T-helper 1 cell treated with Interleukin-12 subunit alpha and Interleukin-12 subunit beta and Interleukin-4 antibody, amounts not matched to agents 30 ng/mL and 1 ng/mL, for 36 hours (primary cell): ENCODE data around the gene ENO1. TPM values are rescaled to one million over a fixed set of nuclear protein-coding genes. Genes with fewer than 3 reads are reported as not detected.
"Not testable (repeated sequence)": the region's sequence is repeated elsewhere in the genome, so short reads cannot be mapped to it uniquely, and the experiment has no call there.

Experiments used
- intact Hi-C: fragments of 100-400 bp; cut with micrococcal nuclease; formaldehyde crosslinking; loops from one replicate; pipeline ENCODE4 v1.15.1; 2024
- total RNA-seq: library from RNA; stranded (reverse); gene quantifications from 2 replicates; pipeline ENCODE4 v1.2.3, GENCODE V29; 2022

The ENO1 gene
- 2,761 and 2,775 TPM in 2 replicates for total RNA-seq

DNA sequence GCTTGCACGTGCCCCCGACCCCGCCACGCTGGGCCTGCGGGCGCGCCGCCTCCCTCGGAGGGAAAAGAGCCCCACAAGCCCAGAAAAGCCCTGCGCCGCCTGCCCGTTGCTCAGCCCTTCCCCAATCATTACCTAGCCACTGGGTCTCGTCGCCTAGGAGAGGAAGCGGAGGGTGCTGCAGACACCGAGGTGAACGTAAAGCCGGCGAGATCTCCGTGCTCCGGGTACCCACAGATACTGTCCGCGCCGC is at the start of gene ENO1:
TSS of gene ENO1 (minus strand) at position 239 of the 250 bp plus-strand sequence. CDS start 3,778 bp downstream, outside the sequence.
- intact Hi-C loops = loop anchor here (1.0 to 10.0 kb wide), 10 partner anchors 61 to 1034 kb away; partner anchors contain the start of genes CTNNBIP1, GPR157, PIK3CD and RERE

- intact Hi-C loops = loop anchor here (2.0 kb wide), 1 partner anchor 20 kb away; no protein-coding TSS in a partner anchor
These were observed 48.5 kb upstream of the ENO1 start for GRCh38 chr1:8926707-8927694.

DNA sequence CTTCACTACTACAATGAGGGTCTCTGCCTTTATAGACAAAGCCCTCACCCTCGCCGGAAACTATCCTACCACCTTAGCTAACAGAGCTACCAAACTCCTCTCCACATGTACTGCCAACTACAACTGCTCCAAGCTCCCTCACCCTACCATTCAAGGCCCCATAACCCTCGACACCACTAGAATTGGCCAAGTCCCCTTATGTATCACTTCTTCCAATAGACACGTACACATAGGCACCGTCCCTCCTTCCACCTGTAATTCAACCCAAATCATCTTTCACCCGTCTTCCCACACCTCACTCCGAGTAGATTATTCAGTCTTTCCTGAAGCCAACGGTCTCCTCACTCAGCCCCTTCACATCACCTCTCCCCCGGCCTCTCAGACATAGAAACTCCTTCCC is 47.5 kb upstream of the ENO1 start:
- intact Hi-C loops = loop anchor here (2.0 kb wide), 1 partner anchor 21 kb away; no protein-coding TSS in a partner anchor

DNA sequence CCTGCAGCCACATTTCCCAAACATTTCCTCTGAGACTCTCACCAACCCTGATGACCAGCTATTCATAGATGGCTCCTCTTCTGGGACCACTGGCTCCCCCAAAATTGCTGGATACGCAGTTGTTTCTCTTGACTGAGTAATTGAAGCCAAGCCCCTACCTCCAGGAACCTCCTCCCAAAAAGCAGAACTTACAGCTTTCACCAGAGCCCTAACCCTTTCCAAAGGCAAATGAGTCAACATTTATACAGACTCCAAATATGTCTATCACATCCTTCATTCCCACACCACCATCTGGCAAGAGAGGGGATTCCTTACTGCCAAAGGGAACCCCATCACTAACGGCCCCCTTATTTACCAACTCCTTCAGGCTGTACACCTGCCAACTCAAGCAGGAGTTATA is 46.9 kb upstream of the ENO1 start:
- intact Hi-C loops = no loop called here

DNA sequence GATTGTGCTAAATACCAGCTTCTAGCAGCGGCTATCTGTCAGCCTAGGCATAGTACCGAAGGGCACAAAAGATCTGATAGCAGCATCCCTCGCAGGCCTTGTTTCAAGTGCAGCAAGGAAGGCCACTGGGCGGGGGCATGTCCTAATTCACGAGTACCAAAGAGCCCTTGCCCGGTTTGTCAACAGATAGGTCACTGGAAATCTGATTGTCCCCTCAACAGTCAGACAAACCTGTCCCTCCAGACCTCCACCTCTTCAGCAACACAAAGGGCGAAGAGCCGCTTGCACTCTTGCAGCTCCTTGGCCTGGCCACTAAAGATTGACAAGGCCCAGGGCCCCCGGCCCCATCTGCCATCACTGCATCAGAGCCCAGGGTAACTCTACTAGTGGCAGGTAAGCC is 44.5 kb upstream of the ENO1 start:
- intact Hi-C loops = no loop called here

DNA sequence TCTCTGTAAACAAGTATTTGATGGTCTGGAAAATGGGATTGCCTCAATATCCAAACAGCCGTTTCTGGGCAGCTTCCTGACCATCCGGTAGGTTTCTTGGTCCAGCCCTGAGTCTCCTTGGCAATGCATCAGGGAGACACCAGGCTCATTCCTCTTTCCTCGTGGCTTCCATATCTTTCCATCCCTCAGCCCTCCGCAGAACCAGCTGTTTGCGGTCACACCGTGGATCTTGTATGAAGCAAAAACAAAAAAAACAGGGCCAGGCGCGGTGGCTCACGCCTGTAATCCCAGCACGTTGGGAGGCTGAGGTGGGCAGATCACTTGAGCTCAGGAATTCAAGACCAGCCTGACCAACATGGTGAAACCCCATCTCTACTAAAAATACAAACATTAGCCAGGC is 39.0 kb upstream of the ENO1 start:
- intact Hi-C loops = not testable (repeated sequence)

DNA sequence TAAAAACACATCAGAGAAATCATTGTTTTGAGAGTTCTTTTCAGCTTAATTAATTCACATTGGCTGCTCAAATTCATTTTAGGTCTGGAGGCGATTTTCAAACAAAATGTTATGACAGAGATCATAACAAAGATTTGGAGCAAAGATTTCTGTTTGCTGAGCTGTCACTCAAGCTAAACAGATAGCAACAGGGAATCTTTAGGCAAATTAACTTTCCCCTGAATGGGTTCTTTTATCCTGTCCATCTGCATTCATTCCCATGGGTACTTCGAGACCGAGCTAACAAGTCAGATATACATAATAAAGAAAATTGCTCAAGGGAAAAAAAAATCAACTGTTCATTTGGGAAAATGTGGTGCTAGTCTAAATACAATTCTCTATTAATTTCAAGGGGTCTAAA is 37.0 kb upstream of the ENO1 start:
- intact Hi-C loops = no loop called here

GRCh38 chr1:8914466-8914865 is 36.0 kb upstream of the ENO1 start:
- intact Hi-C loops = no loop called here

DNA sequence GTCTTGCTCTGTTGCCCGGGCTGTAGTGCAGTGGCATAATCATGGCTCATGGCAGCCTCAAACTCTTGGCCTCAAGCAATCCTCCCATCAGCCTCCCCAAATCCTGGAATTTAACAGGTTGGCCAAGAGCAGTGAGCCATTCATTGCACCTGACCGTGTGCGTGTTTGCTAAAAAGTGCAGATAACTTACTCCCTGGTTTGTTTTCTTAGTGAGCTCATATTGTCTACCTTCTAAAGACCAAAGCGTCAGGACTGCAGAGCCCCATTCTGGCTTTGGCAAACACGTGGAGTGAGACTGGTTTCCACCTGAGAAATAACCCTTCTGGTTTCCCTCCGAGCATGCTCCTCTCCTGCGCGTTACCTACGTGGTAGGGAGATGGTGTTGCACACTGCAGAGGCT is 35.0 kb upstream of the ENO1 start:
- intact Hi-C loops = no loop called here

- intact Hi-C loops = no loop called here
These were observed 33.2 kb upstream of the ENO1 start for GRCh38 chr1:8911416-8912309.

DNA sequence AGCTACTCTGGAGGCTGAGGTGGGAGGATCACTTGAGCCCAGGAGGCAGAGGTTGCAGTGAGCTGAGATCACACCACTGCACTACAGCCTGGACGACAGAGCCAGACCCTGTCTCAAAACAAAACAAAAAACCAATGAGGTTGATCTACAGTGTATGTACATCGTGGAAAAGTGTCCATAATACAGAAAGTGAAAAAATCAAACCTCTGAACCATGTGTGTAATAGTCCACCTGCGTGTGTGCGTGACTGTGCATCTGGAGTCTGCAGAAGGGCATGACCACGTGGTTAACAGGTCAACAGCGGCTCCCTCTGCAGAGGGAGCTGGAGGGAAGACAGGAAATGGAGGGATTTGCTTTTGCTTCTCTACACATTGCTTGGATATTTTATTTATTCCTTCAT is 32.4 kb upstream of the ENO1 start:
- intact Hi-C loops = no loop called here

GRCh38 chr1:8910331-8910730 is 31.8 kb upstream of the ENO1 start:
- intact Hi-C loops = no loop called here

DNA sequence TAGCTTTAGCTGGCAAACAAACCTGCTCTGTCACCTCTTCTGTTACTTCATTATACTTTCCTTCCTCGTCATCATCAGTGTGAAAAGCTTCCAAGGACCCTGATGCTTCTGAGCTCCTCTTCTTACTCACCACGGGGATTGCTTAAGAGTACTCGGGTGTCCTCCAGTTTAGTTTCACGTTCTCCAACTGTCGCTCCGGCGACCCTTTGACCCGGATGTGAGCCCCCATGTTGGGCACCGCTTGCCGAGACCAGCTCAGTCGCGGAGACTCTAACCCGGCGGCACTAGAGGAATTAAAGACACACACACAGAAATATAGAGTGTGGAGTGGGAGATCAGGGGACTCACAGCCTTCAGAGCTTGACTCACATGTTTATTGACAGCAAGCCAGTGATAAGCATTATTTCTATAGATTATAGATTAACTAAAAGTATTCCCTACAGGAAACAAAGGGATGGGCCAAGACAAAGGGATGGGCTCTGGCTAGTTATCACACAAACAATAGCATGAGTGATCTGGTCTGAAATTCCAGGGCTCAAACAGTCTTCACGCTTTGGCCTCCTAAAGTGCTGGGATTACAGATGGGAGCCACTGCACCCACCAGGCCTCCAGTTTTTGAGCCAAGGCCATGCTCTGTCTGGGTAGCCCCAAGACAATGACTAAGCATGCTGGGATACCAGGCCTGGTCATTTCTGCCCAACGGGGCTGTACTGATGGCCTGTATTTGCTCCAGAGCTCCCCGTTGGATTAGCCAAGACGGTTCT is 30.1 kb upstream of the ENO1 start:
- intact Hi-C loops = loop anchor here (10.0 kb wide), 1 partner anchor 286 kb away; no protein-coding TSS in a partner anchor

- intact Hi-C loops = loop anchor here (10.0 kb wide), 1 partner anchor 289 kb away; no protein-coding TSS in a partner anchor
These were observed 27.2 kb upstream of the ENO1 start for GRCh38 chr1:8905582-8906191.

- intact Hi-C loops = loop anchor here (5.0 to 10.0 kb wide), 2 partner anchors 42 to 291 kb away; no protein-coding TSS in a partner anchor
These were observed 25.6 kb upstream of the ENO1 start for GRCh38 chr1:8903908-8904650.

GRCh38 chr1:8903410-8903809 is 24.9 kb upstream of the ENO1 start:
- intact Hi-C loops = loop anchor here (5.0 to 10.0 kb wide), 2 partner anchors 41 to 291 kb away; no protein-coding TSS in a partner anchor

GRCh38 chr1:8902765-8903164 is 24.3 kb upstream of the ENO1 start:
- intact Hi-C loops = loop anchor here (5.0 to 10.0 kb wide), 2 partner anchors 40 to 292 kb away; no protein-coding TSS in a partner anchor

DNA sequence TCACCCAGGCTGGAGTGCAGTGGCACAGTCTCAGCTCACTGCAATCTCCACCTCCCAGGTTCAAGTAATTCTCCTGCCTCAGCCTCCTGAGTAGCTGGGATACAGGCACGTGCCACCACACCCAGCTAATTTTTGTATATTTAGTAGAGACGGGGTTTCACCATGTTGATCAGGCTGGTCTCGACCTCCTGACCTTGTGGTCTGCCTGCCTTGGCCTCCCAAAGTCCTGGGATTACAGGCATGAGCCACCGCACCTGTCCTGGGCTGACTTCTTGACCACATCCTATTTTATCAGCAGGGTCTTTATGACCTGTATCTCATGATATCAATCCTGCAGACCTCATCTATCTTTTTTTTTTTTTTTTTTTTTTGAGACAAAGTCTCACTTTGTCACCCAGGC is 22.2 kb upstream of the ENO1 start:
- intact Hi-C loops = loop anchor here (1.0 to 10.0 kb wide), 4 partner anchors 20 to 294 kb away; no protein-coding TSS in a partner anchor

DNA sequence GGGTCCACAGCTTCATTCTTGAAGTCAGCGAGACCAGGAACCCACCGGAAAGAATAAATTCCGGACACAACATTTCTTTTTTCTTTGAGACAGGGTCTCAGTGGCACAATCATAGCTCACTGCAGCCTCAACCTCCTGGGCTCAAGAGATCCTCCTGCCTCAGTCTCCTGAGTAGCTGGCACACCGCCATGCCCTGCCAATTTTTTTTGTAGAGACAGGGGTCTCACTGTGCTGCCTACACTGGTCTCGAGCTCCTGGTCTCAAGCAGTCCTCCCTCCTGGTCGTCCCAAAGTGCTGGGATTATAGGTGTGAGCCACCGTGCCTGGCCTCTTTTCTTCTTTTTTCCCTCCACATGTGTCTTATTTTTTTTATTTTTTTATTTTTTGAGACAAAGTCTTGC is 20.6 kb upstream of the ENO1 start:
- intact Hi-C loops = no loop called here

GRCh38 chr1:8898418-8898817 is 19.9 kb upstream of the ENO1 start:
- intact Hi-C loops = not testable (repeated sequence)
